HL-60/S4 treated with retinoic acid at 250 ng/mL for 4 days and 3 days (cell line): ENCODE measurements around the gene SCG5.

Experiments used
- in situ Hi-C: fragments of 300-500 bp; cut with MboI; formaldehyde crosslinking; loops from 2 replicates; pipeline ENCODE4 v1.7.0; 2022; ENCODE audit warnings: low sequenced_read_pairs

The SCG5 gene

DNA sequence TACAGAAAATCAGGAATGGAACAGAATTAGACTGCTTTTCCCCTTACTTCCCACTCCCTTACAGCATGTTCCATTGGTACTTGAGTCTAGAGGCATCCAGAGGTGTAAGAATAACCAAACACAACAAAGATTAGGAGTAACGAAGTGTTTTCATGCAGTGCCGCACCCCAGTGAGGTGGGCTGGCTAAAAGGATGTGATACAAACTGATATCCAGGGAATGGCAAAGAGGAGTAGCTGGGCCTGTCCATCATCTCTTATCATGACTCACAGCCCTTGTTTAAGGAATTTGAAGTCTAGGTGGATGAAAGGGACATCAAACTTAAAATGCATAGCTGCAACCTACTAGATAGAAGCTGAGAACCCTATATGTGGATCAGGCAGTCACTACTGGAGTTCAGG, 16.4 kb downstream of the SCG5 start:
- in situ Hi-C loops = loop anchor here (25.0 kb wide), 1 partner anchor 329 kb away; no protein-coding TSS in a partner anchor

GRCh38 chr15:32659340-32660155, 18.0 kb downstream of the SCG5 start:
- in situ Hi-C loops = loop anchor here (25.0 kb wide), 1 partner anchor 328 kb away; no protein-coding TSS in a partner anchor

- in situ Hi-C loops = loop anchor here (25.0 kb wide), 1 partner anchor 324 kb away; no protein-coding TSS in a partner anchor
Measured at GRCh38 chr15:32663671-32664070, 22.2 kb downstream of the SCG5 start.

DNA sequence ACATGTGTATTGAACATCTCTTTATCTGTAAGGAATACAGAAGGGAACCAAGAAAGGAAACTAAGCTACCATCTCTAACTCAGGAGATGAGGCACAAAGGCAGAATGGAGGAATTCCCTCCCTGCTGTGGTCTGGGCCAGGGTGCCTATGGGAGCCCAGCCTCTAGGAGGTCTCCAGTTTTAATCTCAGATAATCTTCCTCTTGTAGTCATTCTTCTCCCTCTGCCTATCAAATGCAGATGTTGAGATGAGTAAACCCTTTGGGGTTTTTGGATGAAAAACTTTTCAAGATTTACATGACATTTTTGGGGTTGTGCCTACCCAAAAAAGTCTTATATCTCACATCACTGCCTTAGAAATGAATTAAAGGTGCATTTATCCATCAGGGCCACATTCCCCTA, 23.3 kb downstream of the SCG5 start:
- in situ Hi-C loops = loop anchor here (25.0 kb wide), 1 partner anchor 323 kb away; no protein-coding TSS in a partner anchor

DNA sequence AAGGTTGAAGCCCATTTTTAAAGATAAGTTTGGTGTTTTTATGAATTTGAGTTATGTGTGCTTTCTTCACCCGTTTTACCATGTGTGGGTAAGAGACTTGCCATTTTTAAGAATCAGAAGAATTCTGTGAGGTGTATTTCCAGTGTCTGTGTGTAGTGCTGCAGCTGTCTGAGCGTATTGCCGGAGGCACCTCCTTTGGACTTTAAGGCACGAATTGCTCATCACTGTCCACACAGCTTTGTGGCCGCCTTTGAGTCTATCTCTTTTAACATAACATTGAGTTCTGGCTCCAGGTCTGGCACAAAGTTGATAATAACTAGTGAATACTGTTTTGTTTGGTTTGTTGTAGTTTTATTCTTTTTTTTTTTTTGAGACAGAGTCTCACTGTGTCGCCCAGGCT, 25.8 kb downstream of the SCG5 start:
- in situ Hi-C loops = loop anchor here (25.0 kb wide), 1 partner anchor 320 kb away; no protein-coding TSS in a partner anchor

GRCh38 chr15:32668942-32669341, 27.4 kb downstream of the SCG5 start:
- in situ Hi-C loops = loop anchor here (25.0 kb wide), 1 partner anchor 318 kb away; no protein-coding TSS in a partner anchor

DNA sequence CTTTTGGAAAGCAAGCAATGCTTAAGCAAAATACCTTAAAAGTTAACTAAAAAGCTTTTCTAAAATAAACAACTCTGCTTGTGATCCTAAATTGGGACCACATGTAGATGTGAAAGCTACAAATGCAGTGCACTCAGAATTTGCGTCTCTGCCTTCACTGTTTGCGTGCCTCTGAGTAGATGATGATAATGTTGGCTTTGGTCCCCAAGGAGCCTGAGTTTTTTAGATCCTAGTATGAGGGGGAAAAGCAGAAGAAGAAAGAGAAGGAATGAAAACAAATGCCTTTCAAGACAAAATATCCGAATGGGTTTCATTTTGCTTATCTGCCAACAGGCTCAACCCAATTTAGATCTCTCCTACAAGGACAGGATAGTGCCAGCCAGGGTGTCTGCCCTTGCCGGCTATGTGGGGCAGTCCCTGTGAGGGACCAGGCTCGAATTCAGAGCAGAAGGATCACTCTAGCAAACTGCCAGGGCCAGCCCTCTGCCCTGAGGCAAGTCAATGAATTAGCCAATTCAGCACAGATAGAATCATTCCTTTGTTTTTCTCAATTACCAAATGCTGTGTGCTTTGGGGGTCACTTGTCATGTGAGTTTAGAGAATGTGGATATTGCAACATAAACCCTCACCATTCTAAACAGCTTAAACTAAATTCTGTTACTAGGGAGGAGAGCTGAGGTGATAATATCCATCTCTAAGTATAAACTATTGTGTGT, 28.5 kb downstream of the SCG5 start:
- in situ Hi-C loops = loop anchor here (25.0 kb wide), 1 partner anchor 317 kb away; no protein-coding TSS in a partner anchor

- in situ Hi-C loops = loop anchor here (25.0 kb wide), 1 partner anchor 317 kb away; no protein-coding TSS in a partner anchor
Measured at GRCh38 chr15:32670623-32671022, 29.1 kb downstream of the SCG5 start.

DNA sequence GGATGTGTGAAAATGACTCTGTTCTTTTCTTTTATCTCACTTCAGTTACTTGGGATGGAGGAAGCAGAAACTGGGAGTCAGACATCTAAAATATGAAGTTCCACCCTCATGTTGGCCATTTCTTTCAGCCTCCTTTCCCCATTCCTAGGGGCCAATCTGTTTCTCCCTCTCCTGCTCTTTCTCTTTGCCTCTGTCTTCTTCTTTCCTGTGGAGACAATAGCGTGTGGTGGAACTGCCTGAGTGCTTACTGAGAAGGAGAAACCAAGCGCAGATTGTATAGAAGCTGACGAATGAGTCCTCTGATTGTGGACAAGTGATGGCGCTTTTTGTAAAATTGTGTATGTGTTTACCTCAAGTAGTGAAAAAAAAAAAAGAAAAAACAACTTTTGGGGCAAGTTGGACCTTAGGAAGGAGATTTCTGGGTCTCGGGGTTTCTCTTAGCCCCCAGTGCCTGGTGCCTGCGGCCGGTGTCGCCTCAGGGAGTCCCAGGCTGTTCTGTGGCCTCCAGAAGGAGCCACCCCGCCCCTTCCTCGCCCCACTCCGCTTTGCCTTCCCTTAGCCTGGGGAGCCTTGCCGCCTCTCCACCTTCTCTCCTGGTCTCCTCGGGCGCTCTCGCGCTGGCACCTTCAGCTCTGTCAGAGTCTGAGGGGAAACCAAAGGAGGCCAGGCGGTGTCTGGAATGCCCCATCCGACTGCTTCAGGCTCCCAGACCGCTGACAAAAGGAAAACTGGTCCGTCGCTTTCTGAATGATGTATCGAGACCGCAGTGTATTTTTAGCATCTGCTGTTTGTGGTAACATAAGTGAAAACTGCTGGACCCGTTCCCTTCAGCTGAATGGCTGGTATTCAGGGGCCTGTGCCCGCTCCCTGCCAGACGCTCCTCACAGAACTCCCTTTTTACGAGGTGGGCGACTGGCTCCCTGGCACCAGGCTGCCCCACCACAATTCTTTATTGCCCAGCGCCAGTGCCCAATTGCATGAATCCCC, 30.1 kb downstream of the SCG5 start:
- in situ Hi-C loops = loop anchor here (25.0 kb wide), 1 partner anchor 316 kb away; no protein-coding TSS in a partner anchor

- in situ Hi-C loops = loop anchor here (25.0 kb wide), 1 partner anchor 313 kb away; no protein-coding TSS in a partner anchor
Measured at GRCh38 chr15:32674681-32675080, 33.2 kb downstream of the SCG5 start.

DNA sequence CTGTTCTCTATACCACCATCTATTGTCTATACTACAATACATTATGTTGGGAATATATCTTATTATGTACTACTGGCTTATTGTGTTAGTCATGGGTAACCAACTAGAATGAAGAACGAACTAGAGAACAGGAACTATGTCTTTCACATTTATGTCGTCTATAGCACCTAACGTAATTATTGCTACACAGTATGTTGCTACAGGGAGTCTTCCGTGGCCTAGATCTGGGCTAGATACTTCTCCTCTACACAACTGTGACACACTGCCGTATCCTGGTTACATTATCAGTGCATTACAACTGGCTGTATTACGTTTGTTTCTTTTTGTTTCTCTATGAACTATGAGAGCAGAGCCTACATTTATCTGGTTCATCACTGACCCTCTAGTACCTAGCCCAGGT, 34.0 kb downstream of the SCG5 start:
- in situ Hi-C loops = no loop called here

DNA sequence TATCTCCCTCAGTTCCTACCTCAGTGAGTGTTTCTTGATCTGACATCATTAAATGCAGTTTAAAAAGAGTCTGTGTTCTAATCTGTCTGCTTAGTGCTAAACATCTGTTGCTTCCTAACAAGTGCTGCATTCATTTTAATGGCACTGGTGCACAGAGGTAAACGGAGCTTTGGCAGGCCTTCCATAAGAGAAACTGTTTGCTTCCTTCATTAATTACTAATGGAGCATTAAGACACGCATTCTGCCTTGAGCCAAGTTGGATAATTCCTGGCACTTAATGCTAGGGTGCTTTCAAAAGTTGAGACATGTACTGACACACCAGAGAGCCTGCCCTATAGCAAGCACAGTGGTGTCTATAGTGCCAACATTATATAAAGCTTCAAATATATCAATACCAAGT, 34.7 kb downstream of the SCG5 start:
- in situ Hi-C loops = no loop called here

DNA sequence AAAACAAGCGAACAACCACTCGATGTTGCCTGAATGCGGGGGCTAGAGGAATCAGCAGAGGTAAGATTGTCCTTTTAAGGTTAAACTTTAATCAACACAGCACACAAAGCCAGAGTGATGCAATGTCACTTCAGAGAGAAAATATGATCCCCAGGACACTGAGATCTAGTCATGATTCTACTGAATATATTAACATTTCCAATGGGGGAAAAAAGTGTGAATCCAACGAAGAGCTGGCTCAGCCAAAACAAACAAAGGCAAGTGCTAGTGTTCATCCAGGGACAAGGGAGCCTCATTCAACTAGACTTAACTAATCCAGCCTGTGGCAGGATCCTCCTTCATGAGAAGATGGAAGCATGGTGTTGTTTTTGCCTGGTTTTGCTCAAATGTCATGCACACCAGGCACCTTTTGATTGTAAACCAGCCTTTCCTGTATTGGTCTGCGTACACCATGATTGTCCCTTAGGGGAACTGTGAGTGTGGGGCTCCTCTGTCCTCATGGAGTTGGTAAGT, 35.8 kb downstream of the SCG5 start:
- in situ Hi-C loops = no loop called here

- in situ Hi-C loops = no loop called here
Measured at GRCh38 chr15:32679298-32679690, 37.8 kb downstream of the SCG5 start.

GRCh38 chr15:32682569-32682968, 41.1 kb downstream of the SCG5 start:
- in situ Hi-C loops = no loop called here

GRCh38 chr15:32682977-32683630, 41.6 kb downstream of the SCG5 start:
- in situ Hi-C loops = no loop called here

DNA sequence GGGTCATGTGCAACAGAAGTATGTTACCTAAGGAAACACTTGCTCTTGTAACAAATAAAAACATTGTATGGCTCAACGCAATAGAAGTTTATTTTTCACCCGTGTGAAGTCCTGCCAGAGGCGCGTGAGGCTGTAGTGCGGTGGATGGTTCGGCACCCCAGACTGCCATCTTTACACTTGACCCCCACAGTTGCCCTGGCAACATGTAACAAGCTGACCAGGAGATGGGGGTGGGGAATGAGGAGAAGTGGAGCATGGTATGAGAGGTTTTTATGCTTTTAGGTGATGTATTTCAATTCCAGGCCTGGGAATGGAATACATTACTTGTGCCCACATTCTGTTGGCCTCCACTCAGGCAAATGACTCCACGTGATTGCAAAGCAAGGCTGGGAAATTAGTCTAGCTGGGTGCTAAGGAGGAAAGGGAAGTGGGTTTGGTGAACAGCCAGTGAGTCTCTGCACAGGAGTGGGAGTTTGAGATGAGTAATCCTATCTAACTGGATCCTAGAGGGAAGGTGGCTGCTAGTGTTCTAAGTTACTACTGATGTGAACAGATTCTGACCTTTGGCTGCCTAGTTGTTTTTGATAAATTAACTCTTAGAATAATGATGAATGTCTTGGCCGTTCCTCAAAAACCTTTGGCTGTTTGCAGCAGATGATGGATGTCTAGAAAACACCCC, 42.5 kb downstream of the SCG5 start:
- in situ Hi-C loops = no loop called here

DNA sequence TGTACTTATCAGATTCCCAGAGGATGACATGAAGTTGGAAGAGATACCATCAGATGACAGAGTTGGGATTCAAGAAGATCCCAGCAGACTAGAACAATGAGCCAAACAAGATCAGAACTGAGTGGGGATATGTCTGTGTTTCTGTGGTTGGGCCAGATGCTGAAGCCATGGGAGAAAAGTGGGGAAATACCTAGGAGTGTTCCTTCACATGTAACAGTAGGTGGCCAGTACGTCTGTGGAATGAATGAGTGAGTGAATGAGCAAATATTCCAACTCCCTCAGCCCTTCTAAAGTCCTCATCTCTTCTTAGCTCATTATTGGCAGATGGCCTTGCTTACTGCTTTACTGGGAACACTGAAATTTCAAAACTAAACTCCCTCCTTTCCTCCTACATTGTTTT, 44.1 kb downstream of the SCG5 start:
- in situ Hi-C loops = no loop called here

DNA sequence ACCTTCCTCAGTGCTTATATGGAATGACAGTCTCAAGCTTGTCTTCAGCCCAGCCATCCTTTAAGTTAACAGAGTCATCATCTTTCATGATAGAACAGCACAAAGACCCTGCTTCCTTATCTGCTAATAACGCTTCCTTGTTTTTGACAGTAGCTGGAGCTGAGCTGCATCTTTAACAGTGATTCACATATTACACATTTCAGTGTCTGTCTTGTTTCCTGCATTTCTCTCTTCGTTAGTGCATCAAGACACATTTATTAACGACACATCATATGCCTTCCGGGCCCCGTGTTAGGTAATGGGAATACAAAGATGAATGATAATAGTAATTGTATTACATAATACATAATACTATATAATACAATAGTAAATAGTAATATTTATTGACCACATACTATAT, 46.0 kb downstream of the SCG5 start:
- in situ Hi-C loops = no loop called here
